GM12878 (cell line): ENCODE results near the gene FCGBP.

ENCODE experiments used
- CTCF ChIP-seq, 3 experiments: IDR thresholded peaks in 2 of 3; conservative IDR thresholded peaks in 1 of 3; 2 replicates each; pipeline ENCODE4 v1.5.1; 2011; ENCODE audit warnings: low read depth in 3 of 3, low read length in 3 of 3, mild to moderate bottlenecking in 3 of 3, control low read depth in 2 of 3, moderate library complexity in 2 of 3, inconsistent platforms in 1 of 3, mixed read lengths in 1 of 3; ENCODE audit not compliant: control insufficient read depth in 2 of 3, insufficient read depth in 1 of 3; ENCODE audit errors: extremely low read depth in 1 of 3
- DPF2 ChIP-seq: fragments of 450-650 bp; IDR thresholded peaks from 2 replicates; pipeline ENCODE4 v1.6.1; 2017; ENCODE audit warnings: mild to moderate bottlenecking
- EP300 ChIP-seq, 2 experiments: fragments of 150-350 bp in 1 of 2; IDR thresholded peaks; 2 replicates each; pipeline ENCODE4 v1.6.1; 2011 to 2012; ENCODE audit warnings: low read depth in 2 of 2, low read length in 2 of 2, borderline replicate concordance in 1 of 2, improper control_type of control experiment in 1 of 2, inconsistent platforms in 1 of 2; ENCODE audit not compliant: control insufficient read depth in 1 of 2
- FOXK2 ChIP-seq: fragments of 450-650 bp; IDR thresholded peaks from 2 replicates; pipeline ENCODE4 v1.6.1; 2017; ENCODE audit warnings: mild to moderate bottlenecking, moderate library complexity
- GABPA ChIP-seq: IDR thresholded peaks from 2 replicates; pipeline ENCODE4 v1.6.1; 2014; ENCODE audit warnings: antibody characterized with exemption, low read depth, mild to moderate bottlenecking, inconsistent platforms
- MEF2A ChIP-seq: IDR thresholded peaks from 2 replicates; pipeline ENCODE4 v1.6.1; 2011; ENCODE audit warnings: low read depth, mild to moderate bottlenecking, low read length, moderate library complexity; ENCODE audit not compliant: insufficient read depth
- POLR2AphosphoS5 ChIP-seq: IDR thresholded peaks from 2 replicates; pipeline ENCODE4 v1.6.1; 2011; ENCODE audit warnings: mild to moderate bottlenecking, low read length, inconsistent platforms
- SREBF2 ChIP-seq: IDR thresholded peaks from 2 replicates; pipeline ENCODE4 v1.6.1; 2012; ENCODE audit warnings: mild to moderate bottlenecking, low read length
- TAF1 ChIP-seq: IDR thresholded peaks from 2 replicates; pipeline ENCODE4 v1.6.1; 2011; ENCODE audit warnings: mild to moderate bottlenecking, low read depth, low read length, borderline replicate concordance

- TF ChIP-seq DPF2 (no peak), GABPA (no peak), FOXK2 (no peak), EP300 (IDR thresholded peaks at IDR 0.05; ENCODE audit: borderline replicate concordance in 1 of 2, control insufficient read depth in 1 of 2, low read depth in 2 of 2, low read length in 2 of 2) (no peak), MEF2A (no peak), TAF1 (no peak), SREBF2 (no peak), POLR2AphosphoS5 (no peak), CTCF (IDR thresholded peaks at IDR 0.05 in 2 of 3, conservative IDR thresholded peaks at IDR 0.05 in 1 of 3; ENCODE audit: control insufficient read depth in 2 of 3, extremely low read depth in 1 of 3, insufficient read depth in 1 of 3, low read depth in 3 of 3, low read length in 3 of 3) (no peak)
These were observed 10.0 kb downstream of the FCGBP start for GRCh38 chr19:39924389-39924788.
